Activated effector memory CD4-positive, alpha-beta T cell treated with anti-CD3 and anti-CD28 coated beads, Interleukin-2, amount 50 U/mL, for 16 hours (primary cell): Measurements from ENCODE around the gene ACAD11.

ENCODE experiments used
- DNase-seq: peaks from one replicate; pipeline ENCODE4 v3.0.0-alpha.2; 2020

The ACAD11 gene

GRCh38 chr3:132659365-132660051 lies at the start of gene ACAD11:
TSS of gene ACAD11 (minus strand) at chr3:132659809. CDS start at chr3:132659751, 58 bp downstream.
- peak; percentile 76 for DNase-seq

GRCh38 chr3:132703733-132704132 lies 44.1 kb upstream of the ACAD11 start:
- no peak for DNase-seq

- no peak for DNase-seq
Observed at GRCh38 chr3:132695422-132695821, 35.8 kb upstream of the ACAD11 start.

DNA sequence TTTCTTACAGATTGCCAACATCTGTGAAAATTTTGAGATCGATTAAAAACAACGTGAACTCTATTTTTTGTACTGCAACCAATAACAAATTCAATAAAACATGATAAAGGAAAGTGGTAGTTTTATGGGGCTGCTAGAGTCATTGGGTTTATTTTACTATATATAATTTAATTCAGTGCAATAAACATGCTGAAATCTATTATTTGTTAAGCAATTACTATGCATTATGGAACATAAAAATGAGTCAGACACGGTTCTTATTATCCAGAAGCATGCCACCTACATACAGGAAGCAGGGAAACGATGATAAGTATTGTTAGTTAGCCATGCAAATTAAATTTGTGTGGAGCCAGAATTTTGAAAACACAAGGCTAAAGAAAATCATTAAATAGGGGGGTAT lies 35.4 kb upstream of the ACAD11 start:
- no peak for DNase-seq

DNA sequence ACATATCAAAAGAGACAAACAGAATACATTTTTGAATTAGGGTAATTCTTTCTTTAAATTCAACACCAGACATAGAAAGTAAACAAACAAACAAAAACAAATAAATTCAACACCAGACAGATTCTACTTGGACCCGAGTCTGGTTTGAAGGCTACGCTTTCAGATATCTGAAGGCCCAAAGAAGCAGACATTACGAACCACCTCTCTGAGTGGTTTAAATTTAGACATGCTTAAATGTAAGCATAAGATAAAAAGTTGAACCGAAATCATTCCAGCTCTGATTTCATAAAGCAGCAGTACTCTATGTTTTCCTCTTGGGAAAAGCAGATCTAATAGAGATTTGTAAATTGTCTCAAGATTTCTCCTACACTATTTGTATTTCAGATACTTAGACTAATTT lies 30.4 kb upstream of the ACAD11 start:
- no peak for DNase-seq

DNA sequence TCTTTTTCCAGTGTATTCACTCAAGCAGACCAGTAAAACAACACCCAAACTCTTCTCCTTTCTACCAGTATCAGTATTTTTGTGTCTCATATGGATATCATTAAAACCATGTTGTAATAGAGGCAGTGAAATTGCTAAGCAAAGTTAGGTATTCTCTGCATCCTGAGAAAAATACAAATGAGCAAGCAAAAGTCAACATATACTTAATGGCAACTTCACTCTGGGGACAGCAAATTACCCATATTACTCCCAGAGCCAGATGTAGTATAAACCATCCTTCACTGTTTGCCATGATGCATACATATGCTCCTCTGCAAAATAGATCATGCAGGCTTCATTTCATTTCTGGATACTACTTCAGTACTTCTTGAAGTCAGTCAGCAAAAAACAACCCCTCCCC lies 22.6 kb upstream of the ACAD11 start:
- no peak for DNase-seq

- DNase-seq = no peak
Observed at GRCh38 chr3:132681421-132681820, 21.8 kb upstream of the ACAD11 start.

GRCh38 chr3:132679911-132680310 lies 20.3 kb upstream of the ACAD11 start:
- no peak for DNase-seq

DNA sequence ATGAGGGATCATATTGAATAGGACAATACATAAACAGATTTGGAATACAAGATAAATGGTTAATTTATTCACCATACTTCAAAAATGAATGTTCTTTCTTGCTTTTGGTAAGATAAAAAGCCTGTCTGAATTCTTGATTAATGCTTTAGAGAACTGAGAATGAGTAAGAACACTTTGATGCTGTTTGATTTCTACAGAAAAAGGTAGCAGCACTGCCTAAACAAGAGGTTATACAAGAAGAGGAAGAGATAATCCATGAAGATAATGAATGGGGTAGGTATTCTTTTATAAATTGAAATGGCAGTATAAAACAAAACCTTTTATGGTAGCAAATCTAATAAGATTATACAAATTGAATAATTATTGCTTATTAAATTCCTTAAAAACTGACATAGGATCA lies 15.8 kb upstream of the ACAD11 start:
- no peak for DNase-seq

DNA sequence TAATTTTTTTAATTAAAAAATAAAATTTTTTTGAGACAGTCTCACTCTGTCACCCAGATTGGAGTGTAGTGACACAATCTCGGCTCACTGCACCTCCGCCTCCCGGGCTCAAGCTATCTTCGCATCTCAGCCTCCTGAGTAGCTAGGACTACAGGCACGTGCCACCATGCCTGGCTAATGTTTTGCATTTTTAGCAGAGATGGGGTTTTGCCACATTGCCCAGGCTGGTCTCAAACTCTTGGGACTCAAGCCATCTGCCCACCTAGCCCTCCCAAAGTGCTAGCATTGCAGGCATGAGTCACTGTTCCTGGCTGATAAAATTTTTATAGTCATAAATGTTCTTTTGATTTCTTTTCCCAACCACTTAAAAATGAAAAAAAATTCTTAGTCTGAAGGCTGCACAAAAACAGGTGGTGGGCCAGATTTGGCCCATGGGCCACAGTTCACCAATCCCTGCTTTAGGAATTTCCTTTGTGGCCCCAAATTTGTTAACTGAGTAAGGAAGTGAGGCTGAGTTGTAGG lies 9.7 kb upstream of the ACAD11 start:
- DNase-seq = no peak

GRCh38 chr3:132665230-132665745 lies 5.7 kb upstream of the ACAD11 start:
- no peak for DNase-seq

DNA sequence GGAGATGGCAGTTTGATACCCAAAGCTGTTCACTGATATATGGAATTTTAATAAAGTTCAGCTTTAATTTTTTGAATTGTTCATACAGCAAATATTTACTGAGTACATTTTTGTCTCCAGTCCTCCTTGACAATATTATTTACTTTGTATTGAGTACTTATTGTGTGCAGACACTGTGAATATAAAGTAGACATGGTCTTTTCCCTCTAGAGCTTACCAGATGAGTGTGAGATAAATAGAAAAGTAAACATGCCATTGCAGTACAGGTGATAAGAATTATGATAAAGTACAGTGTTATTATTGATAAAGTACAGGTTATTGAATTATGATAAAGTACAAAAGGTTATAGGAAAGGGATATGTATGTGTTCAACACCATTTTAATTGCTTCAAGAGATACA lies 2.6 kb upstream of the ACAD11 start:
- no peak for DNase-seq

GRCh38 chr3:132661101-132661500 lies 1.5 kb upstream of the ACAD11 start:
- no peak for DNase-seq

- no peak for DNase-seq
Observed at GRCh38 chr3:132660811-132661070, 1.1 kb upstream of the ACAD11 start.

DNA sequence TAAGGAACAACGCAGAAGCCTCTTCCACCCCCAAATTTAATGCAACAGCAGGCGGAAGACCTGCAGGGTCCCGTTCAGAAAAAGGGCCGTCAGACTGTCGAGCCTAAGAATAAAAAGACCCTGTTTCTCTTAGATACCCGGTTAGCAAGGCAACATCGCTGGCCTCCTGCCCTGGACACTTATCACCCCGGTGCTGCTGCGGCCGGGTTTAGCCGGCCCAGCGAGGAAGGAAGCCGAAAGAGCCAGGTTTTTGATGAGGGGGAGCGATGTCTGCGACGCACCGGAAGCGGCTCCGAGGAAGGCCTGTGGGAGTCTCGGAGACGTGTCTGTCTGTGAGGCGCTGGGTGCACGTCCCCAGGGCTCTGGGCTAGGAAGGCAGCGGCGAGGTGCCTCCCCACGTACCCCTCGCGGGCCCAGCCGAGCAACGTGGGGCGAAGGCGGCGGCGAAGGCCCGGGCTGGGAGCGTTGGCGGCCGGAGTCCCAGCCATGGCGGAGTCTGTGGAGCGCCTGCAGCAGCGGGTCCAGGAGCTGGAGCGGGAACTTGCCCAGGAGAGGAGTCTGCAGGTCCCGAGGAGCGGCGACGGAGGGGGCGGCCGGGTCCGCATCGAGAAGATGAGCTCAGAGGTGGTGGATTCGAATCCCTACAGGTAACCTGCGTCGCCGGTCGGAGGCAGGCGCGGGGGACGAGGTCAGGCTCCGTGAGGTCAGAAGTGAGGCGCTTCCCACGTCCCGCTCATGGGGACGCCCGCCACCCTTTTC lies 622 bp upstream of the ACAD11 start, which contains the start of gene UBA5:
Gene UBA5, plus strand, starts transcription at position 278 of the 759 bp plus-strand sequence. Its CDS starts 209 bp downstream, at position 487.
- peak; percentile 89 for DNase-seq

GRCh38 chr3:132659000-132659364 lies 627 bp downstream of the ACAD11 start:
- DNase-seq = no peak

DNA sequence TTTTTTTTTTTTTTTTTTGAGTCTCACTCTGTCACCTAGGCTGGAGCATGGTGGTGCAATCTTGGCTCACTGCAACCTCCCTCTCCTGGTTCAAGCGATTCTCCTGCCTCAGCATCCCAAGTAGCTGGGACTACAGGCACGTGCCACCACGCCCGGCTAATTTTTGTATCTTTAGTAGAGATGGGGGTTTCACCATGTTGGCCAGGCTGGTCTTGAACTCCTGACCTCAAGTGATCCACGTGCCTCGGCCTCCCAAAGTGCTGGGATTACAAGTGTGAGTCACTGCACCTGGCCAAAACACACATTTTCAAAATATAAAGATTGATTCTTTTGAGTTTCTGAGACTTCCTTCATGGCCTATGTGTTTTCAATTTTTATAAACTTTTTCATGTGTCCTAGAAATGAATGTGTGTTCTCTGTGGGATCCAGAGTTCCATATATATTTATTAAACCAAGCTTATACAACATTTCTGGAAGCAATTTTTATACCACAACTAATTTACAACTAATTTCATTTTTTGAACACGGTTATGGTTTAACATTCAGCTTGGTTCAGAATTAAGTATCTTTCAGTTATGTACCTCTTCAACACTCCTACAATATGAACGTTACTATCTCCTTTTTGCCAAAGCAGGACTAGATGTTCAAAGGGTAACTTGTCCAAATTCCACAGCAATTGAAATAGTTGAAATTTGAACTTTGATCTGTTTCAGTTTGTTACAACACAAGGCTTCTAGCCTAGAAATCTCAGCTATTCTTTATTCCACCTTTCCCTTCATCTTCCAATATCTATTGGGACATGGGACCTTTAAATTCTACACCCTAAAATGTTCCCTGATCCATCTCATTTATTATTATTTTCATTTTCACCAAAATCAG lies 1.5 kb downstream of the ACAD11 start:
- no peak for DNase-seq

DNA sequence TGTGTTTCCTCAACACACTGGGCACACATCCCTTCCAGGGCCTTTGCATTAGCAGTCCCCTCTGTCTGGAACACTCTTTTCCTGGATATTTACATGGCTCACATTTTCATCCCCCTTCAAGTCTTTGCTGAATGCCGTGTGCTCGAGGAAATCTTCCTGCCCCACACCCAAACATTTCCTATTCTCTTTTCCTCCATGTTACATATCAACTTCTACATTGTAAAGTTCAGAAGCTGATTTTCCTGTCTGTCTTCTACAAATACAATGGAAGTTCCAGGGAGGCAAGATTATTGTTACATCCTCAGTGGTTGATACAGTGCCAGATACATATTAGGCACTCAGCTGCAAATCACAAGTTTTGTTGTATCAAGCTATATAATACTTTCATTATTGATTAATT lies 4.1 kb downstream of the ACAD11 start:
- no peak for DNase-seq

DNA sequence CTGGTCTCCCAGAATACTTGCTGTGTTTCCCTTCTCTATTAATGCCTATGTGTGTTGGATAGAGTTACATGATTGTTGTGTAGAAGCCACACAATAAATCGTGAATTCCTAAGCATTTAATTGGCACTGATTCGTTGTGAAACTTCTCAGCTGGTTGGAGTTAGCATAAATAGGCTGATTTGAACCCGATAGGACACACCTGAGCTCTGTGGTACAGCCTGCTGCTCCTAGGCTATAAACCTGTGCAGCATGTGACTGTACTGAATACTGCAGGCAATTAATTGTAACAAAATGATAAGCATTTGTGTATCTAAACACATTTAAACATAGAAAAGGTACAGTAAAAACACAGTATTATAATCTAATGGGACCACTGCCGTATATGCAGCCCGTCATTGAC lies 4.9 kb downstream of the ACAD11 start:
- DNase-seq = no peak

GRCh38 chr3:132654190-132654589 lies 5.4 kb downstream of the ACAD11 start:
- DNase-seq = no peak

- no peak for DNase-seq
Observed at GRCh38 chr3:132652640-132653270, 6.9 kb downstream of the ACAD11 start.

GRCh38 chr3:132650153-132650552 lies 9.5 kb downstream of the ACAD11 start:
- DNase-seq = no peak

DNA sequence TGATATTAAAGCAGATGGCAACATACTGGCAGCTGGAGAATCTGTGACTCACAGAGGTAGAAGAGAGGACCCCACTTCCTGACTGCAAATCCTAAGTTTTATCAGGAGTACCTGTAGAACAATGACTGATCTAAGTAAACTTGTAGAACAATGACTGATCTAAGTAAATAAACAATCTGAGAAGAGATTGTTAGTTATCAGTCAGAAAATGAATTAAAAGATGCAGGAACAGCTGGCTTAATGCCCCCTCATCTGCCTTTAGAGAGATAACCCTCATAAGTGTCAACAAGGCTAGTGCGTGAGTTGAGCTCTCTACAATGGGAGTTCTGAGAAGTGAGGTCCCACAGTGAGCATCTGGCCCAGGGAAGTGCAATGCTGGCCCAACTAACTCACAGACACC lies 14.6 kb downstream of the ACAD11 start:
- DNase-seq = no peak
